KMS-11 (cell line): ENCODE results near the gene TNFRSF14.

ENCODE experiments used
- H2AFZ ChIP-seq: fragments of 200-600 bp; sonication (generic); 2 replicates; pipeline ENCODE4 v1.6.1; 2016; ENCODE audit warnings: antibody characterized with exemption, mixed run types, low read depth
- H3K27ac ChIP-seq: fragments of 200-600 bp; sonication (generic); 2 replicates; pipeline ENCODE4 v1.6.1; 2016; ENCODE audit warnings: mild to moderate bottlenecking, mixed run types
- H3K27me3 ChIP-seq: fragments of 200-600 bp; sonication (generic); 2 replicates; pipeline ENCODE4 v1.6.1; 2017; ENCODE audit warnings: mild to moderate bottlenecking, low read depth, mixed run types, moderate library complexity; ENCODE audit not compliant: insufficient read depth
- H3K36me3 ChIP-seq: fragments of 200-600 bp; sonication (generic); 2 replicates; pipeline ENCODE4 v1.6.1; 2017; ENCODE audit warnings: mild to moderate bottlenecking, mixed run types; ENCODE audit not compliant: insufficient read depth
- H3K4me1 ChIP-seq: fragments of 200-600 bp; sonication (generic); 2 replicates; pipeline ENCODE4 v1.6.1; 2016; ENCODE audit warnings: mild to moderate bottlenecking, low read depth, mixed run types; ENCODE audit not compliant: poor library complexity, severe bottlenecking
- H3K4me2 ChIP-seq: fragments of 200-600 bp; sonication (generic); 2 replicates; pipeline ENCODE4 v1.7.0; 2016; ENCODE audit warnings: mild to moderate bottlenecking, mixed run types
- H3K4me3 ChIP-seq: fragments of 200-600 bp; sonication (generic); IDR thresholded peaks from 2 replicates; pipeline ENCODE4 v1.6.1; 2017; ENCODE audit warnings: low read depth, low read length, mixed read lengths; ENCODE audit not compliant: insufficient read depth
- H3K79me2 ChIP-seq: fragments of 200-600 bp; sonication (generic); 2 replicates; pipeline ENCODE4 v1.6.1; 2016; ENCODE audit warnings: low read depth, mixed run types; ENCODE audit not compliant: insufficient read depth
- H3K9ac ChIP-seq: fragments of 200-600 bp; sonication (generic); 2 replicates; pipeline ENCODE4 v1.6.1; 2016; ENCODE audit warnings: mild to moderate bottlenecking, mixed run types
- H4K20me1 ChIP-seq: fragments of 200-600 bp; sonication (generic); 2 replicates; pipeline ENCODE4 v1.6.1; 2016; ENCODE audit warnings: mild to moderate bottlenecking, mixed run types; ENCODE audit not compliant: insufficient read depth
- TF ChIP-seq, protein P1 (sequence below): fragments of 200-600 bp; sonication (generic); conservative IDR thresholded peaks from 2 replicates; pipeline ENCODE4 v1.6.1; 2017; ENCODE audit warnings: low read depth, mild to moderate bottlenecking, antibody characterized with exemption, low read length, moderate library complexity, mixed read lengths

The TNFRSF14 gene

GRCh38 chr1:2607641-2608091, 51.5 kb downstream of the TNFRSF14 start:
- no peak overlapping the region for H3K4me2 ChIP-seq
- H3K36me3 ChIP-seq: no peaks in the 10 kb centered on the region
- H2AFZ ChIP-seq: no peak overlapping the region
- H3K79me2 ChIP-seq: no peaks in the 10 kb centered on the region
- TF ChIP-seq, protein P1, sequence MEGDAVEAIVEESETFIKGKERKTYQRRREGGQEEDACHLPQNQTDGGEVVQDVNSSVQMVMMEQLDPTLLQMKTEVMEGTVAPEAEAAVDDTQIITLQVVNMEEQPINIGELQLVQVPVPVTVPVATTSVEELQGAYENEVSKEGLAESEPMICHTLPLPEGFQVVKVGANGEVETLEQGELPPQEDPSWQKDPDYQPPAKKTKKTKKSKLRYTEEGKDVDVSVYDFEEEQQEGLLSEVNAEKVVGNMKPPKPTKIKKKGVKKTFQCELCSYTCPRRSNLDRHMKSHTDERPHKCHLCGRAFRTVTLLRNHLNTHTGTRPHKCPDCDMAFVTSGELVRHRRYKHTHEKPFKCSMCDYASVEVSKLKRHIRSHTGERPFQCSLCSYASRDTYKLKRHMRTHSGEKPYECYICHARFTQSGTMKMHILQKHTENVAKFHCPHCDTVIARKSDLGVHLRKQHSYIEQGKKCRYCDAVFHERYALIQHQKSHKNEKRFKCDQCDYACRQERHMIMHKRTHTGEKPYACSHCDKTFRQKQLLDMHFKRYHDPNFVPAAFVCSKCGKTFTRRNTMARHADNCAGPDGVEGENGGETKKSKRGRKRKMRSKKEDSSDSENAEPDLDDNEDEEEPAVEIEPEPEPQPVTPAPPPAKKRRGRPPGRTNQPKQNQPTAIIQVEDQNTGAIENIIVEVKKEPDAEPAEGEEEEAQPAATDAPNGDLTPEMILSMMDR: no peak
- no peak overlapping the region for H3K27ac ChIP-seq
- H3K4me1 ChIP-seq: no peaks in the 10 kb centered on the region
- H3K4me3 ChIP-seq: no peak overlapping the region
- peaks cover 68% of the 10 kb centered on the region for H3K27me3 ChIP-seq
- no peak overlapping the region for H3K9ac ChIP-seq
- H4K20me1 ChIP-seq: no peaks in the 10 kb centered on the region

- Histone ChIP-seq H2AFZ (no peak overlapping the region), H4K20me1 (no peaks in the 10 kb centered on the region), H3K4me1 (no peaks in the 10 kb centered on the region), H3K9ac (no peak overlapping the region), H3K79me2 (no peaks in the 10 kb centered on the region), H3K4me3 (no peak overlapping the region), H3K27me3 (peaks cover 71% of the 10 kb centered on the region), H3K36me3 (no peaks in the 10 kb centered on the region), H3K4me2 (no peak overlapping the region), H3K27ac (no peak overlapping the region)
- TF ChIP-seq, protein P1: no peak
Observed at GRCh38 chr1:2609319-2610035, 53.3 kb downstream of the TNFRSF14 start.

- Histone ChIP-seq H3K4me2 (no peak overlapping the region), H3K27me3 (peaks cover 71% of the 10 kb centered on the region), H3K4me1 (no peaks in the 10 kb centered on the region), H2AFZ (no peak overlapping the region), H4K20me1 (no peaks in the 10 kb centered on the region), H3K27ac (no peak overlapping the region), H3K79me2 (no peaks in the 10 kb centered on the region), H3K4me3 (no peak overlapping the region), H3K36me3 (no peaks in the 10 kb centered on the region), H3K9ac (no peak overlapping the region)
- TF ChIP-seq, protein P1: no peak
Observed at GRCh38 chr1:2610036-2610959, 54.1 kb downstream of the TNFRSF14 start.

- no peaks in the 10 kb centered on the region for H4K20me1 ChIP-seq
- H3K4me2 ChIP-seq: no peak overlapping the region
- peaks cover 73% of the 10 kb centered on the region for H3K27me3 ChIP-seq
- no peak overlapping the region for H3K9ac ChIP-seq
- H2AFZ ChIP-seq: no peak overlapping the region
- TF ChIP-seq, protein P1: no peak
- no peaks in the 10 kb centered on the region for H3K36me3 ChIP-seq
- no peaks in the 10 kb centered on the region for H3K79me2 ChIP-seq
- H3K27ac ChIP-seq: no peak overlapping the region
- H3K4me1 ChIP-seq: no peaks in the 10 kb centered on the region
- no peak overlapping the region for H3K4me3 ChIP-seq
Observed at GRCh38 chr1:2611031-2611501, 54.9 kb downstream of the TNFRSF14 start.
